HuH-7.5 (cell line): ENCODE results near the gene NPR2.
A peak's percentile ranks its signal among the peaks of the same experiment; 100 is the strongest.

Source experiments
- DNase-seq: peaks from one replicate; pipeline ENCODE4 v3.0.0; 2011; ENCODE audit warnings: low spot score

The NPR2 gene

DNA sequence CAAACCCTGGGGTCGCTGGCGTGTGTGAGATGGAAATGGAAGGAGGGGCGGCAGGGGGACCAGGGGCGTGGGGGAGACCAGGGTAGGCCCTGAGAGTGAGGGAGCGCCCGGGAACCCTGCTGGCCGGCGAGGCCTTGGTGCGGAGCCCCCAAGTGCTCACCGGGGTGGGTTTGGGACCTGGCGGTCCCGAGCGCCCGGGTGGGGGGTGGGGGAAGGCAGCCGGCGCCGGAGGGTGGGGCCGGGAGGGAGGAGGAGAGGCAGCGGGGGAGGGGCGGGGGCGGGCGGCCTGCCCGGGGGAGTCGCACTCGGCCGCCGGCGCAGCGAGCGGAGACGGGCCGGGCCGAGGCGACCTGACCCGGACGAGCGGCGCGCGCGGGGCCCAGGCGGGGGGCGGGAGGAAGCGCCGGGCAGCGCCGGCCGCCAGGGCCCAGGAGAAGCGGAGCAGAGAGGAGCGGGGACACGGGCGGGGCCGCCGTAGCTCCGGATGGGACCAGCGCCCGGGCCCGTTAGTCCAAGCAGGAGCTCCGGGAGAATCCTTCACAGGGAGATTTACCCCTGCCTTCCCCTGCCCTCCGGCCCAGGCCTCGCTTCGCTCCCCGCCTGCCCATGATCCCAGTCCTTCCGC, at the start of gene NPR2:
Gene NPR2, plus strand, starts transcription at position 295 of the 625 bp plus-strand sequence. CDS start 818 bp downstream, outside the sequence.
- peak; percentile 38 for DNase-seq

GRCh38 chr9:35741740-35742139, 49.7 kb upstream of the NPR2 start:
- no peak for DNase-seq

DNA sequence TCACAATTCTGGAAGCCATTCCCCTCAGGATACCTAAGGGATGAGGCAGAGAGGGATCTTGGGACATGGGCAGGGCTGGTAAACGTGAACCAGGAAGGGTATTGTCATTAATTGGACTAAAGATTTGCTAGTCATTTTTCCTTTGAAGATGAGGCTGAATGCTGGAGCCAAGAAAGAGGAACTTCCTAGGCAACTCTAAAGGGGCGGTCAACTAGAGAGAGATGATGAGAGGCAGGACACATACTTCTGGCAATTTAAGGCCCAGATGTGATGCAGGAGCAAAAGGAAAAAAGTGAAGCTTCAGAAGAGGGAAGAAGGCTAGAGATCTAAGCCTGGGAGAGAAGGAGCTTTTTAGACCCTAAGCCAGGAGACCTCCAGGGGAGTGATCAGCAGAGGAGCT, 47.9 kb upstream of the NPR2 start:
- no peak for DNase-seq

GRCh38 chr9:35743880-35744518, 47.4 kb upstream of the NPR2 start:
- no peak for DNase-seq

GRCh38 chr9:35745569-35745968, 45.8 kb upstream of the NPR2 start:
- no peak for DNase-seq

- DNase-seq, result no peak
These were observed 44.8 kb upstream of the NPR2 start for GRCh38 chr9:35746583-35746982.

GRCh38 chr9:35748242-35748857, 43.0 kb upstream of the NPR2 start:
- no peak for DNase-seq

DNA sequence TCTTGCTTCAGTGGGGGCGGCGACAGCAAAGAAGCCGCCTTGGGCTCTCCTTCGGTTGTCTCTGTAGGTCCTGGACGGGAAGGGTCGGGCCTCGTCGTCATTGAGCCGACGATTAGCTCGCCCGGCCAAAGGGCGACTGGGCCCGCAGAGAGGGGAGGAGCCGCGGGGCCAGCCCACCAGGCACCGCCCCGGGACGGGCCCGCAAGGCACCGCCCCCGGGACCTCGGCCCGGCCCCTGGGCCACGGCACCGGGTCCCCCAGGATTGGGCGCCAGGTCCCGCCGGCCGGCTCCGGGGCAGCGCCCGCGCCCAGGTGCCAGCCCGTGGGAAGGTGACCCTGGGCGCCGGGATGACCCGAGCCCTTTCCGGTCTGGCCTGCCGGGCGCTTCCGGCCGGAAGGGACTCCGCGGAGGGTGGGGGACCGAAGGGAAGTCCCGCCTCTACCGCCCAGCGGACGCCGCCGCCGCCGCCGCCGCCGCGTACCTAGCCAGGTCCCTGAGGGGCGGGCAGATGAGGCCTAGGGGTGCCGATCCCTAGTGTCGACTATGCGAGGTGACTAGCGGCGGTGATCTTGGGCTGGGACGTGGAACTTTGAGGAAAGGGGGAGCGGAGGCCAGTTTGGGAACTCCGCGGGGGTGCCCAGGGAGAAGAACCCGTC, 42.4 kb upstream of the NPR2 start, which contains the start of the genes GBA2 and RGP1:
Gene GBA2, minus strand, starts transcription at position 371 of the 657 bp plus-strand sequence. CDS start 524 bp downstream, outside the sequence.
Gene RGP1, plus strand, starts transcription at position 430 of the 657 bp plus-strand sequence. CDS start 469 bp downstream, outside the sequence.
- peak; percentile 68 for DNase-seq

DNA sequence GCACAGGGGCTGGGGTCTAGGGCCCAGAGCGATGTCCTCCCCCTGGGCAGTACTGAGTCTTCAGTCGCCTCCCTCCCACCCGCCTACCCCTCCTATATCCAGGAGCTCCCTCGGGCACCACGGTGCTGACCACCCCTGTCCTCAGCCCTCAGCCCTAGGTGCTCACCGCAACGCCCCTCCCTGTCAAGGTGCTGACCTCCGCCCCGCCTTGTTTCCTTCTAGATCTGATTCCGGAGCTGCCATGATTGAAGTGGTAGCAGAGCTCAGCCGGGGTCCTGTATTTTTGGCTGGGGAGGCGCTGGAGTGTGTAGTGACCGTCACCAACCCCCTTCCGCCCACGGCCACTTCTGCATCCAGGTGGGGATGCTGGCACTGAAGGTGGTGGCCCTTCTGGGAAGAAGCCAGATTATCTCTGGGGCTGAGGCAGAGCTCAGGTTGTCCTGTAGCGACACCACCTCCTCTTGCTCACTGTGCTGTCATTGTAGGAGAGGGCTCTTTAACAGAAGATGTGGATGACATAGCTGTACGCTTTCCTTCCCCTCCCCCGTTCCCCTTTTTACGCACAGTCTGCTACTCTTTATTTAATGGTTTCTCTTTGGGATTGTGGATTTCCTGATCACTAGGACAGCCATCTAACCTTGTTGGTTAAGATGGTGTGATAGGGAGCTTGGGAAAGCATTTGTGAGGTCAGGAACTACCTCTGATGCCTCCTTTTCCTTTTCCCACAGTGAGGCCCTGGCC, 41.7 kb upstream of the NPR2 start:
- DNase-seq, result no peak

GRCh38 chr9:35750256-35750531, 41.2 kb upstream of the NPR2 start:
- no peak for DNase-seq

DNA sequence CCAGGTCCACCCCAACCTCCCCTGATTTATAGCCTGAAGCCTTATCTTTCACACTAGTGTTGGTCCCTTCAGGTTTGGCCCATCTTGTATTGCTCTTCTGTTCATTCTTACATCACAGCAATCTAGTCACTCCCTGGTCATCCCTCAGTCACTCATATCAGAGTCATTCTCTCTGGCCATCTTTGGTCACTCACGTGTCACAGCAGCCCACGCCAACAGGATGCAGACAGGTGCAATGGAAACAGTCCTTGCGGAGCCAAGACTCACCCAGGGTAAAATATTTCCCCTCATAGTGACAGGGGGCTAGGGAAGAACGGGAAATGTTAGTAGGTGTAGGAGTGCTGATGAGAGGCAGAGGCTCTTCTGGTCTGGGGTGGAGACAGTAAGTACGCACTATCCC, 37.9 kb upstream of the NPR2 start:
- DNase-seq, result no peak

- DNase-seq, result no peak
These were observed 37.1 kb upstream of the NPR2 start, which contains the start of gene MSMP for GRCh38 chr9:35754264-35754663. MSMP (minus strand) TSS chr9:35754276; CDS start chr9:35754129, 147 bp downstream.

DNA sequence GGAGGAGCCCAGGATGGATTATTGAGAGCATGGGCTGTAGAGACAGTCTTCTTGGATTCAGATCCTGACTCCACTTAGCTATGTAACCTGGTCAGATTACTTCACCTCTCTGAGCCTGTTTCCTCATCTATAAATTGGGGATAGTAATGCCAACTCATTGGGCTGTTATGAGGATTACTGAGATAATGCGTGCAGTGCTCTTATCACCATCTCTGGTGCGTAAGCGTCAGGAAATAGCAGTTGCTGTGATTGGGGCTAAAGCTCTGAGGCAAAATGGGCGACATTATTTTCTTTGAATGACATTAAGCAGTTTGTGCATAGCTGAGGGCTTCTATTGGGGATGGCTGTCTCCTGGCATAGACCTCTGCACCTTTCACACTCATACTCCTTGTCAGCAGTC, 36.3 kb upstream of the NPR2 start:
- no peak for DNase-seq

DNA sequence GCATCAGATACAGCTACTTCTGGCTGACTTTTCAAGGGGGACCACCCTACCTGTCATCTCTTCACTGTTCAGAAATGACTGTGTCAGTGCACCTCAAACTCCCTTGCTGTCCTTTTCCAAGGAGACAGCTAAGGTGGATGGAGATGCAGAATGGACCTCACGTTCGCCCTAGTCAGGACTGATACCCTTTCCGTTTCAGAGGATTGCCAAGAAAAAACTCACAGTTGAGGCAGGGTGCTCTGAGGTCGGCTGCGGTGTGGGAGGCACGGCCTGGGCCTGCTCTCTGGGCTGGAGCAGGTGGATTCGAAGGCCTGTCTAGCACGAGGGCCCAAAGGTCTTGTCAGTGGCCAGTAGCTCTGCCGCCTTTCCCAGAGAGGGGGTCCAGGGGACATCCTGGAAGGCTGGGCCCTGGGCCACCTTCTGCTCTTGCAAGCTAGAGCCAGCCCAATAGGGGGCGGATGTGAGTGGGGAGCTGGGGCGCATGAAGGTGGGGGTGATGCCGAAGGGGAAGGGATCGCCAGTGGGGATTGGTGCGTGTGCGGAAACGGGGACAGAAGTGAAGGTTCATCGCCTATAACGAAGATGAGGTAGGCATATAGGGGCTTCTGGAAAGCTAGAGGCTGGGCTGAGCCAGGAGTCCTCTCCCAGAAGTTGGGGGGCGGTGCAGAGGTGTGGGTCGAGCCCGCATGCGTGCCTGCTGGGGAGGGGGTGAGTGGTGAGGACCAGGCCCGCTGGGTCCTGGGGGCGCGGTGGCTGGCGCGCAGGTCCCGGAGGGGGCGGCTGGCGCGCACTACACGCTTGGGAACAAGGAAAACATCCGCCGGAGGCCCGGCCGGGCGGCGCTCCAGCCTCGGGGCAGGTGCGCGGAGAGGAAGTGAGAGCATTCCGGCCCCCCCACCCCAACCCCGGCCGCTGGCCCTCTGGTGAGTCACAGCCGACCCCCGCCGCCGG, 34.8 kb upstream of the NPR2 start:
- DNase-seq, result peak; percentile 51

DNA sequence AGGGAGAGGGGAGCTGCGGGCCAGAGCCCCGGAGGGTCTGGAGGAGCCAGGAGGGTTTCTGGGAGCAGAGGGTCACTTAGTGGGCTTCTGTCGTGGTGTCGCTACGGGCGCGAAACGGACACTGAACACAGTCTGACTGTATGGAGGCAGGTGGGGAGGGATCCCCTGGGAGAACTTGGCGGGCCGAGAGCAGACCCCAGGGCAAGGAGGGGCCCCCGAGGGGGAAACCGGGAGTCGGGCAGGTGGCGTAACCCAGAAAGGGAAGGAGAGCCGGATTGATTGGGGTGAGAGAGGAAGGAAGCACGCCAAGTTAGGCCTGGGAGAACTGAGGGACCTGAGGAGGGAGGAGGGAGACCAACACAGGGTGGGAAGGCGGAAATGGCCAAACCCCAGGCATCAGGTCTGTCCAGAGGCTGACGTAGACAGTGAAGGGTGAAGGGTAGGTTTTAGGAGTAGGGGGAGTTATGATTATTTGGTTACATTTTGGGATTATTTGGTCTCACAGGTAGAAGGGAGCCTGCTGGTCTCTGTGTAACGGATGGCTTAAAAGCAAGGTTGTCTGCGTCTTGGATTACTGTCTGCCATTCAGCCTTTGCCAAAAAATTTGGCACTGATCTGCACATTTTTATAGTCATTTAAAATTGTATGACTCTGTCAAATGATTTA, 34.0 kb upstream of the NPR2 start:
- peak; percentile 31 for DNase-seq

DNA sequence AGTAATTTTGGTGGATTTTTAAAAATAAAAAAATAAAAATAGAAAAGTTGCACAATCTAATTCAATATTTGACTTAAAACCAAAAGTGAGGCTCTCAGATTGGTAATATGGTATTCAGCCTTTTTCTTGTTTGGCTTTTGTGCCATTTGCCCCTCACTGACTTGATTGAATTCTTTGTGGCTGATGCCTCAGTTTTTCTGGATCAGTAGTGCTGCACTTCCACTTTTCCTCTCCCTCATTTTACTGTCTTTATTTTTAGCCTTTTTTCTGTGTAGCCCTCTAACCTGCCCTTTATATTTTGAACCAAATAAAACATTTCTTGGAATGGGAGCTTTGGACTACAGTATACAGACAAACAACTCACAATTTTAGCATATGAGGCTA, 33.5 kb upstream of the NPR2 start:
- no peak for DNase-seq

- DNase-seq, result no peak
These were observed 32.8 kb upstream of the NPR2 start for GRCh38 chr9:35758475-35759050.

DNA sequence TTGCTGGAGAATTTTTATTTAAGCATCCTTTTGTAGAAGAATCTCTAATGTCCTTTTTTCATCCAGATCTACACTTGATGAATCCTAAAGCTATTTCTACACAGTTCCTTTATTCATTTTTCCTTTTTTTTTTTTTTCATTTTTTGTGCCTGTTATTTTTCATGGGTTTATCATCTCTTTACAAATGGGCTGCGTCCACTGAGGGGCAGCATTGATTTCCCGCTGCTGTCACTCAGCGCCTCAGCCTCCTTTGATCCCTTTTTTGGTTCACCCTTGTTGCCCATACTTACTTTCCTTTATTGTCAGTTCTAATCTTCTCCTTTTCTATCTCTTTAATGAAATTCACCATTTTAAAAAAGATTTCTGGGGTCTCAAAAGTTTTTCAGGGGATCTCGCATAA, 31.6 kb upstream of the NPR2 start:
- no peak for DNase-seq

- no peak for DNase-seq
These were observed 30.7 kb upstream of the NPR2 start for GRCh38 chr9:35760651-35761050.

DNA sequence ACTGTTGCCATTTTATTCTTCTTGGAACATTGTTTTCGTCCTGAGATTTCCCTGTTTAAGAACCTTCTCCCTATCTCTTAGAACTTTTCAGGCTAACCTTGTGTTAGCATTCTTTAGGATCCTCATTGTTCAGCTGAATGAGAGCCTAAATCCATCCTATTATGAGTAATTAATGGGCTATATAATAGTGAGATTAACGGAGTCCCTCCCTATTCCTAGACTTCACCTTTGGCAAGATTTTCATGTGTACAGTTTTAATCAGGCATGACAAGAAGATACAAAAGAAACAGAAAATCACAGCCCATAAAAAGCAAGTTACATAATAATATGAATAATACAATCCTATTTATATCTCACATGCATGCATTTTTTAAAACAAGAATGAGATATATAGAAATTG, 28.2 kb upstream of the NPR2 start:
- no peak for DNase-seq
